Activated CD4-positive, alpha-beta T cell treated with anti-CD3 and anti-CD28 coated beads, Interleukin-2, amount 50 U/mL, for 48 hours (primary cell): ENCODE measurements around the gene TAF1C.
A peak's percentile ranks its signal among the peaks of the same experiment; 100 is the strongest.

Source experiments
- DNase-seq, 2 experiments: peaks; one replicate each; pipeline ENCODE4 v3.0.0-alpha.2; 2020

Gene TAF1C

GRCh38 chr16:84182680-84183571 lies 3.9 kb downstream of the TAF1C start:
- DNase-seq = no peak

GRCh38 chr16:84182104-84182503 lies 4.8 kb downstream of the TAF1C start:
- no peak for DNase-seq

GRCh38 chr16:84181144-84181915 lies 5.5 kb downstream of the TAF1C start:
- DNase-seq = no peak

GRCh38 chr16:84180519-84181140 lies 6.2 kb downstream of the TAF1C start:
- no peak for DNase-seq

GRCh38 chr16:84179612-84180320 lies 7.1 kb downstream of the TAF1C start:
- no peak for DNase-seq

GRCh38 chr16:84178892-84179611 lies 7.8 kb downstream of the TAF1C start:
- no peak for DNase-seq

- DNase-seq = no peak
Measured at GRCh38 chr16:84178146-84178765, 8.6 kb downstream of the TAF1C start.

GRCh38 chr16:84177741-84178073 lies 9.2 kb downstream of the TAF1C start:
- peak in 1 of 2 experiments; percentile 21 for DNase-seq

- DNase-seq = no peak
Measured at GRCh38 chr16:84176192-84177053, 10.4 kb downstream of the TAF1C start.

- DNase-seq = peak; percentile 52 to 67
Measured at GRCh38 chr16:84175350-84176081, 11.3 kb downstream of the TAF1C start.

GRCh38 chr16:84174396-84174795 lies 12.5 kb downstream of the TAF1C start:
- no peak for DNase-seq

- no peak for DNase-seq
Measured at GRCh38 chr16:84169765-84170310, 17.0 kb downstream of the TAF1C start.

- DNase-seq = peak; percentile 48 to 66
Measured at GRCh38 chr16:84166796-84167695, 19.8 kb downstream of the TAF1C start.

GRCh38 chr16:84165746-84166145 lies 21.1 kb downstream of the TAF1C start:
- no peak for DNase-seq

- no peak for DNase-seq
Measured at GRCh38 chr16:84161801-84162200, 25.1 kb downstream of the TAF1C start.

- DNase-seq = no peak
Measured at GRCh38 chr16:84161037-84161436, 25.8 kb downstream of the TAF1C start.

- no peak for DNase-seq
Measured at GRCh38 chr16:84159800-84160199, 27.1 kb downstream of the TAF1C start.

- no peak for DNase-seq
Measured at GRCh38 chr16:84159007-84159406, 27.9 kb downstream of the TAF1C start.

GRCh38 chr16:84156342-84156784 lies 30.5 kb downstream of the TAF1C start:
- DNase-seq = no peak
